CD4-positive, alpha-beta T cell (primary cell): ENCODE results near the gene TENT4B. TPM values are rescaled to one million over a fixed set of nuclear protein-coding genes. Genes with fewer than 3 reads are reported as not detected.

Experiments used
- ATAC-seq: fragments of 200-7000 bp; cut with Tn5 transposase; one replicate; pipeline ENCODE4 v1.10.0; 2022; ENCODE audit warnings: mild to moderate bottlenecking; ENCODE audit not compliant: poor library complexity
- CTCF ChIA-PET: fragments of 350-600 bp; sonication (Branson Sonifier 250); formaldehyde crosslinking; loops from one replicate; lab custom pipeline; 2021; ENCODE audit warnings: antibody characterized with exemption, inconsistent platforms; lab: Charles Lee
- POLR2A ChIA-PET: fragments of 350-600 bp; sonication (Branson Sonifier 250); formaldehyde crosslinking; loops from one replicate; lab custom pipeline; 2021; ENCODE audit warnings: antibody characterized with exemption, inconsistent platforms; lab: Charles Lee
- DNase-seq, 14 experiments: peaks; one replicate each; pipeline ENCODE4 v3.0.0-alpha.2; 2013 to 2020; ENCODE audit warnings: mixed read lengths in 2 of 14
- H3K27ac ChIP-seq, 2 donors: one replicate each; pipeline versions ENCODE4 v1.5.1 to v1.7.0; 2013; ENCODE audit warnings: low read length in 2 of 2, low read depth in 1 of 2, mild to moderate bottlenecking in 1 of 2
- H3K27me3 ChIP-seq, 2 experiments: 1 replicate in 1 of 2; 2 replicates in 1 of 2; pipeline versions ENCODE4 v1.6.1 to v1.7.0; 2013; ENCODE audit warnings: low read length in 2 of 2, control low read depth in 1 of 2, mild to moderate bottlenecking in 1 of 2, moderate library complexity in 1 of 2; ENCODE audit not compliant: insufficient read depth in 2 of 2, control insufficient read depth in 1 of 2
- H3K36me3 ChIP-seq: one replicate; pipeline ENCODE4 v1.6.1; 2013; ENCODE audit warnings: low read length, control low read depth; ENCODE audit not compliant: insufficient read depth
- H3K4me1 ChIP-seq: one replicate; pipeline ENCODE4 v1.6.1; 2013; ENCODE audit warnings: low read length, control low read depth; ENCODE audit not compliant: insufficient read depth
- H3K4me3 ChIP-seq: one replicate; pipeline ENCODE4 v1.5.1; 2013; ENCODE audit warnings: mild to moderate bottlenecking, low read length, moderate library complexity
- H3K9me3 ChIP-seq, 2 experiments: 1 replicate in 1 of 2; 2 replicates in 1 of 2; pipeline versions ENCODE4 v1.6.1 to v1.7.0; 2013; ENCODE audit warnings: low read length in 2 of 2, mild to moderate bottlenecking in 2 of 2, control low read depth in 1 of 2, moderate library complexity in 1 of 2; ENCODE audit not compliant: control insufficient read depth in 1 of 2, insufficient read depth in 1 of 2
- H3K27ac Mint-ChIP-seq: one replicate; pipeline ENCODE4 v1.8.0; 2020; ENCODE audit warnings: mixed read lengths
- H3K27me3 Mint-ChIP-seq: one replicate; pipeline ENCODE4 v1.8.0; 2021; ENCODE audit warnings: mixed read lengths
- H3K36me3 Mint-ChIP-seq: one replicate; pipeline ENCODE4 v1.8.0; 2021; ENCODE audit warnings: low read depth, mixed read lengths
- H3K4me1 Mint-ChIP-seq: one replicate; pipeline ENCODE4 v1.8.0; 2021; ENCODE audit warnings: low read depth, mixed read lengths
- H3K4me3 Mint-ChIP-seq: one replicate; pipeline ENCODE4 v1.8.0; 2020; ENCODE audit warnings: mild to moderate bottlenecking, mixed read lengths
- H3K9me3 Mint-ChIP-seq: one replicate; pipeline ENCODE4 v1.8.0; 2020; ENCODE audit warnings: mixed read lengths
- intact Hi-C, 2 experiments: fragments of 100-400 bp; cut with DNase I in 1 of 2; cut with micrococcal nuclease in 1 of 2; formaldehyde crosslinking; loops; one replicate each; pipeline versions ENCODE4 v1.15.1 to v1.9.0; 2023 to 2025; cut with DNase I, micrococcal nuclease
- total RNA-seq, 174 experiments: library from RNA in 2 of 174; stranded (reverse) in 2 of 174; gene quantifications; one replicate each; pipeline ENCODE4 v1.2.3 and lab custom pipeline; 2021 to 2026
- TF ChIP-seq, protein P1 (sequence below): fragments of 200-600 bp; IDR thresholded peaks from one replicate; pipeline ENCODE4 v1.8.0; 2022; ENCODE audit warnings: antibody characterized with exemption, mild to moderate bottlenecking

The TENT4B gene
- total RNA-seq, 2 experiments from 2014 or later: 32.9 to 35.0 TPM

DNA sequence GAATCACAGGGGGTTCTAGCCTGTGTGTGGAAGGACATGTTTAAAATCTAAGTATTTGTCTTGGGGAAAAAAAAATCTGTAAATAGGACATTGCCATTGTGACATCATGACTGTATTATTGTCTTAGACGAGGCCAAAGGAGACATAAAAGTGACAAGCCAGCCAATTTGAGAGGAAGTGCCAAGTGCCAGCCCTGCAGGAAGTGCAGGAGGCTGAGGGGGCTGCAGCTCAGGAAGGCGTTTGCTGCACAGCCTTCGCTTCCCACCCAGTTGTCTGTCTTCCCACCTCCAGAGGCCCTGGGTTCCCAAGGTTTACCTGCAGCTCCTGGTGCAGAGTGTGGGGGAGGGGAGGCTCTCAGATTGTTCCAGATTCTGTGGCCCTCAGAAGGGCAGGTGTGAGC is 114.5 kb downstream of the TENT4B start:
- peak overlapping the region; percentile 98 for H3K4me3 ChIP-seq
- peaks cover 18% of the 10 kb centered on the region for H3K36me3 ChIP-seq
- ATAC-seq (peak; percentile 27), DNase-seq (peak in 9 of 14 experiments; percentile 19 to 62 (median 42))
- intact Hi-C loops: loop anchor here (2.0 to 10.0 kb wide), 11 partner anchors 15 to 480 kb away; partner anchors contain the start of genes CYLD (in 1 of the 2), NKD1 (in 1 of the 2) and TENT4B (in 1 of the 2)
- peak overlapping the region; percentile 87 to 97 for H3K27ac ChIP-seq
- H3K36me3 Mint-ChIP-seq: peaks cover 51% of the 10 kb centered on the region
- H3K4me3 Mint-ChIP-seq: peak overlapping the region; percentile 99
- no peaks in the 10 kb centered on the region for H3K9me3 ChIP-seq
- no peaks in the 10 kb centered on the region for H3K27me3 Mint-ChIP-seq
- TF ChIP-seq, protein P1, sequence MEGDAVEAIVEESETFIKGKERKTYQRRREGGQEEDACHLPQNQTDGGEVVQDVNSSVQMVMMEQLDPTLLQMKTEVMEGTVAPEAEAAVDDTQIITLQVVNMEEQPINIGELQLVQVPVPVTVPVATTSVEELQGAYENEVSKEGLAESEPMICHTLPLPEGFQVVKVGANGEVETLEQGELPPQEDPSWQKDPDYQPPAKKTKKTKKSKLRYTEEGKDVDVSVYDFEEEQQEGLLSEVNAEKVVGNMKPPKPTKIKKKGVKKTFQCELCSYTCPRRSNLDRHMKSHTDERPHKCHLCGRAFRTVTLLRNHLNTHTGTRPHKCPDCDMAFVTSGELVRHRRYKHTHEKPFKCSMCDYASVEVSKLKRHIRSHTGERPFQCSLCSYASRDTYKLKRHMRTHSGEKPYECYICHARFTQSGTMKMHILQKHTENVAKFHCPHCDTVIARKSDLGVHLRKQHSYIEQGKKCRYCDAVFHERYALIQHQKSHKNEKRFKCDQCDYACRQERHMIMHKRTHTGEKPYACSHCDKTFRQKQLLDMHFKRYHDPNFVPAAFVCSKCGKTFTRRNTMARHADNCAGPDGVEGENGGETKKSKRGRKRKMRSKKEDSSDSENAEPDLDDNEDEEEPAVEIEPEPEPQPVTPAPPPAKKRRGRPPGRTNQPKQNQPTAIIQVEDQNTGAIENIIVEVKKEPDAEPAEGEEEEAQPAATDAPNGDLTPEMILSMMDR: no peak
- no peaks in the 10 kb centered on the region for H3K9me3 Mint-ChIP-seq
- peak overlapping the region; percentile 100 for H3K27ac Mint-ChIP-seq
- ChIA-PET POLR2A (interaction anchor here (0.7 to 6.3 kb wide), 9 partner anchors 9 to 479 kb away, joined by 3 to 77 read pairs (median 4); partner anchors contain the start of gene CYLD), CTCF (interaction anchor here (2.1 kb wide), 1 partner anchor 10 kb away, joined by 6 read pairs; no protein-coding TSS in a partner anchor)
- H3K4me1 Mint-ChIP-seq: peaks cover 84% of the 10 kb centered on the region
- no peaks in the 10 kb centered on the region for H3K27me3 ChIP-seq
- peaks cover 76% of the 10 kb centered on the region for H3K4me1 ChIP-seq

DNA sequence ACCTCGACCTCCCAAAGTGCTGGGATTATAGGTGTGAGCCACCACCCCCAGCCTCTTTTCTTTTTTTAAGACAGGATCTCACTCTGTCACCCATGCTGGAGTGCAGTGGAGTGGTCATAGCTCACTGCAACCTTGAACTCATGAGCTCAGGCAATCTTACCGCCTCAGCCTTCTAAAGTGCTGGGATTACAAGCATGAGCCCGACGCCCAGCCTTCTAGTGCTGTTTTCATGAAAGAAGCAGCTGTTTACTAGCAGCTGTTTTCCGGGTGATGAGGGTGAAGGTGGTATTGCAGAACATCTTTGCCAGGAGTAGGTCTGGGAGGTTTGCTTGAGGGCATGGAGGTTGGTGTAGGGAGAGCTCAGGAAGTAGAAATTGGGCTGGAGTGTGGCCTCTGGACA is 115.2 kb downstream of the TENT4B start:
- peaks cover 87% of the 10 kb centered on the region for H3K4me1 Mint-ChIP-seq
- intact Hi-C loops: loop anchor here (2.0 to 10.0 kb wide), 9 partner anchors 46 to 479 kb away; partner anchors contain the start of genes CYLD (in 1 of the 2), NKD1 (in 1 of the 2) and TENT4B (in 1 of the 2)
- Histone ChIP-seq H3K9me3 (no peaks in the 10 kb centered on the region), H3K27ac (peak overlapping the region; percentile 41 to 97), H3K36me3 (peaks cover 18% of the 10 kb centered on the region), H3K27me3 (no peaks in the 10 kb centered on the region), H3K4me3 (peak overlapping the region; percentile 98), H3K4me1 (peaks cover 83% of the 10 kb centered on the region)
- DNase-seq (peak in 2 of 14 experiments; percentile 23 to 49), ATAC-seq (no peak)
- ChIA-PET POLR2A (interaction anchor here (0.6 to 6.3 kb wide), 10 partner anchors 10 to 478 kb away, joined by 3 to 77 read pairs (median 4); partner anchors contain the start of gene CYLD), CTCF (interaction anchor here (2.1 kb wide), 1 partner anchor 10 kb away, joined by 6 read pairs; no protein-coding TSS in a partner anchor)
- H3K9me3 Mint-ChIP-seq: no peaks in the 10 kb centered on the region
- TF ChIP-seq, protein P1: no peak
- peaks cover 55% of the 10 kb centered on the region for H3K36me3 Mint-ChIP-seq
- H3K27ac Mint-ChIP-seq: peak overlapping the region; percentile 100
- peak overlapping the region; percentile 99 for H3K4me3 Mint-ChIP-seq
- H3K27me3 Mint-ChIP-seq: no peaks in the 10 kb centered on the region

DNA sequence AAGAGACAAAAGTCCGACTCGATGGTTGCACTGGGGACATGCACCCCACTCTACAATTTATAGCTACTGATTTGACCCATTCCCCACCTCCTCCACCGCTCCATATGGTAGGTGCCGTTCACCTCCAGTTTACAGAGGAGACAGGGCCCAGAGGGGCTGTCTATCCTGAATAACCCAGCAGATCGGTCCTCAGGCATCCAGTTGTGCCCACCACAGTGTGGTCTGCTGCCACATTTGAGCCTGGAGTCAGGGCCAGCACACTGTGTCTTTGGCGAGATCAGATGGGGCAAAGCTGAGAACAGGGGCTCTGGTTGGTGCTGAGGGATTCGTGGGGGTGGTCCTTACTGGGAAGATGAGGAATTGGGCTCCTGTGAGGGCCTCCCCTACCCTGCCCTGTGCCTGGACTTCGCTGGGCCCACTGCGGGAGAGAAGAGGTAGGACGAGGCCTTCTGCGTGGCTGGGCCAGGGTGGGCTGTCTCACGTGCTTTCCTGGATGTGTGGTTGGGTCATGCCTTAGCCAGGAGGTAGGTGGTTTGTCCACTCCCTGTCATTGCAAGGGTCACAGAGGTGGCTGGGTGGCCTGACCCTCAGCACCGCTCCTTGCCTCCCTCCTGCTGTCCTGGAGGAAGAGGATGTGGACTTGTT is 116.1 kb downstream of the TENT4B start:
- DNase-seq (no peak), ATAC-seq (no peak)
- H3K27me3 Mint-ChIP-seq: no peaks in the 10 kb centered on the region
- peaks cover 18% of the 10 kb centered on the region for H3K36me3 ChIP-seq
- peaks cover 94% of the 10 kb centered on the region for H3K4me1 Mint-ChIP-seq
- H3K4me3 ChIP-seq: no peak overlapping the region
- no peaks in the 10 kb centered on the region for H3K27me3 ChIP-seq
- peaks cover 62% of the 10 kb centered on the region for H3K36me3 Mint-ChIP-seq
- H3K9me3 Mint-ChIP-seq: no peaks in the 10 kb centered on the region
- peak overlapping the region; percentile 100 for H3K27ac Mint-ChIP-seq
- TF ChIP-seq, protein P1: no peak
- peak overlapping the region; percentile 99 for H3K4me3 Mint-ChIP-seq
- H3K27ac ChIP-seq: peak overlapping the region; percentile 36 to 54
- no peaks in the 10 kb centered on the region for H3K9me3 ChIP-seq
- peaks cover 92% of the 10 kb centered on the region for H3K4me1 ChIP-seq
- intact Hi-C loops: loop anchor here (2.0 to 10.0 kb wide), 9 partner anchors 46 to 478 kb away; partner anchors contain the start of genes CYLD (in 1 of the 2), NKD1 (in 1 of the 2) and TENT4B (in 1 of the 2)
- ChIA-PET CTCF (interaction anchor here (2.1 kb wide), 1 partner anchor 9 kb away, joined by 6 read pairs; no protein-coding TSS in a partner anchor), POLR2A (interaction anchor here (1.1 to 6.3 kb wide), 7 partner anchors 11 to 68 kb away, joined by 3 to 77 read pairs (median 3); no protein-coding TSS in a partner anchor)
